Stimulated activated CD4-positive, alpha-beta T cell treated with anti-CD3 and anti-CD28 coated beads, Interleukin-1b, Interleukin-23, amount 100 ng/mL, for 4 hours (primary cell): ENCODE data around the gene IER5L.
"Not testable (repeated sequence)": the region's sequence is repeated elsewhere in the genome, so short reads cannot be mapped to it uniquely, and the experiment has no call there.

ENCODE experiments used
- DNase-seq, 2 donors: peaks; one replicate each; pipeline ENCODE4 v3.0.0-alpha.2; 2020; ENCODE audit warnings: low read depth in 2 of 2

The IER5L gene

DNA sequence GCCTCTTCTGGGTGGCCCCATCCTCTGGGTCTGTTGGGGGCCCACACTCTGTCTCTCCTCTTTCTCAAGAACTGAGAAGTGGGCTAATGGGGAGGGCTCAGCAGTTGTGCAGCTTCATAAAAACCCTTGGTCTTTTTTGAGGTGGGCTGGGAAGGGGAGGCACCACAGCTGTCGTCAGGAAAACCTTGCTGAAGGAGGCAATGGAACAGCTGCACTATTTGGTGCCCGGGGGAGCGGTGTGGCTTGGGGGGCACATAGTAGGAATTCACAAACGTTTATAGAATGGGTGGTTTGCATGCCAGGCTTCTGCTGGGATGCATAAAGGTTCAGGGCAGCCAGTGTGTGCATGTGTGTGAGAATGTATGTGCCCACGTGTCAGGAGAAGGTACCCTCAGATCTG, 3.2 kb upstream of the IER5L start:
- no peak for DNase-seq

DNA sequence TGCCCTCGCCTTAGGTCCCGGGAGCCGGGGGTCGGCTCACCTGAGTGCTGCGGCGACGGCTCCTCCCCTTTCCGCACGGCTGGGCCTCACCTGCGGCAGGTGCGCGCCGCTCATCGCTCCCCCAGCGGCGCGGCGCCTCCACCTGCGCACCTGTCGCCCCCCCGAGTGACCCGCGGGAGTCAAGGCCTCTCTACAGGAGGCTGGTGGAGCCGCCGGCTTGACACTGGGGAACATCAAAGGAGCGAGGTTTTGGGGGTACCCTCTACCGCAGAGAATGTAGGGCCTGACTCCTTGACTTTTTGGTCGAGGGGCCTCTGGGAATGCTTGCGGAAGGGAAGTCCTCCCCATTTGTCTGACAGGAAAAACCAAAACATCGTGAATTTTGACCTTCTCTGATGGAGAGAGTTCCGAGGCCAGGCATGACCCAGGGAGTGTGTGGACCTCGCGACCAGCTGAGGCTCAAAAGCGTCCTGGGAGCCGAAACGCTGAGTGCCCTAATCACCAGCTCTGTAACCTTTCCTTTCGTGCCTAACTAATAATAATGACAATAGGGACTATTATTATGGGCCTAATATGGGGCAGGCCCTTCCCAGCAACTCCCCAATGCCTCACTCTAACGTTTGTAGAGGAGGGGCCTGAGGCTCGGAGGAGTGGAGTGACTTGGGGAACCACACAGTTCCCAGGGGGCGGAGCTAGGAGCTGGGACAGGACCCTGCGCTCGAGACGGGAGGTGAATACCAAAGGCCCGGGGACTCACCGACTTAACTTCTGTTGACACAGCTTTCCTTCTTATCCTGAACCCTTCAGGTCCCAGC, 714 bp upstream of the IER5L start:
- DNase-seq, result no peak

DNA sequence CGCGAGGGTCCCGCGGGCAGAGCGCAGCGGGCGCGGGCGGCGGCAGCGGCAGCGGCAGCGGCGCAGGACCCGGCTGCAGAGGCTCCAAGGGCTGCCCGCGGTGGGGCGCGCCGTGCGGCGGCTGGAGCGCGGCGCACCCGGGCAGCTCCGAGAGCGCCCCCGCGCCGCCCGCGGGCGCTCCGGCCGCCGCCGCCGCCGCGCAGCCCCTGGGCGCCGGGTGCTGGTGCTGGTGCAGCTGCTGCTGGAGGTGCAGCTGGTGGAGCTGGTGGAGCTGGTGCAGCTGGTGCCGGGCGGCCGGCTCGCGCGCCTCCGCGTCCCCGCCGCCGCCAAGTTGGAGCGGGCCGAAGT, 644 bp downstream of the IER5L start:
- no peak for DNase-seq

DNA sequence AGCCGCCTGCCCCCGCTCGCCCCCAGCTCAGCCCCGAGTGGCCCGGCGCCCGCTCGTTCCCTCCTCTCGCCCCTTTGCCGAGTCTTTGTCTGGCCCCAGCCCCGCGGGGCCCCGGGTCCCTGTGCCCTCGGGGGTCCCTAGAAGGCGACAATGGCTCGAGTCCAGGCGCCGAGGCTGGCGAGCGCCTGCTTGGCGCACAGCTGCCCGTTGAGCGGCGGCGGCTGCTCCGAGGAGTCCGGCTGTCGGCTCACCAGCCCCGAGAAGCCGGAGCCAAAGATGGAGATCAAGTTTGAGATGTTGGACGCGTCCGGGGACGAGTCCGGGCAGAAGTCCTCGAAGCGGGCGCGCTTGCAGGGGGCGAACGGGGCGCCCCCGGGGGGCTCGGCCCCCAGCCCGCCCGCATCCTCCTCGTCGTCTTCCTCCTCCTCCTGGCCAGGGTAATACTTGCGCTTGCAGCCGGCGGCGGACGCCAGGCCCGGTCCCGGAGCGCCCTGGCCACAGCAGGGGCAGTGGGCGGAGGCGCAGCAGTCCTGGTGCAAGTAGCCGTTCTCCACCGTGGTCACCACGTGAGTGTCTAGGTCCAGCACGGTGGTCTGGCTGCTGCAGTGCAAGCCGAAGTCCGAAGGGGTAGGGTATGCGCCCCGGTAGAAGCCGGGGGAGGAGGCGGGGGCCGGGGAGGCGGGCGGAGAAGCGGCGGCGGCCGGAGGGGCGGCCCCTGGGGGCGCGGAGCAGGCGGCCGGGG, 1.2 kb downstream of the IER5L start:
- peak in 1 of 2 donors; percentile 9 for DNase-seq

DNA sequence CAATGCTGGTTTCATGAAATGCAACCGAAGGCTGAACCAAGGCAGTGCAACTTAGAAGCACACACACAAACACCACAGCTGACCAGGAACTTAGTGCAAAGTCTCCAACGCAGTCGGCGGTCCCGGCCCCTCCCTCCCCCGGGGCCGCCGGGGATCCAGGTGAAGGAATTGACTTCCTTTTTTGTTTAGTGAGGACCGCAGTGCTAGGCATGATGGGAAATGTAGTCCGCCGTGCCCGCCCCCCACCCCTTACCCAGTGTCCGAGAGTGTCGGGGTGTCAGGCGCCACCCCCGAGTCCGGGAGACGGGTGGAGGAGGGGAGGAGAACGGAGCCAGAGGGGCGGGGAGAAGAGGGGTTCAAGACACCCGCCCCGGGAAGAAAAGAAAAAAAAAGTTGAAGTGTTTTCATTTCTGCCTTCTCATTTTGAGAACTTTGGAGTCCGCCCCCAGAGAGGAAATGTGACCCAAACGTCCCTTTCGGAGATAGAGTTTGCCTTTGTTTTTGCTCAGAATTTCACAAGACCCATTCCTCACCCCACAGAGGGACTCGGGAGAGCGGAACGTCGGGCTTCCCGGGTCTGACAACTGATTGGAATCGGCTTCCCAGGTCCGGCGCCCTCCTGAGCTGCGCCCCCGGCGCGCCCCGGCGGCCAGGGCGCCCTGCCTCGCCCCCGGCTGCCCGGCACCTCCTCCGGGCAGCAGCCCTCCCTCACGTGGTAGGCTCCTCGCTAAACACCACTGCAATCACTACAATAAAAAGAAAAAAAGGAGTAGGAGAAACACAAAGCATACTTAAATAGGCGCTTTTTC, 2.0 kb downstream of the IER5L start:
- DNase-seq, result peak in 1 of 2 donors; percentile 29

DNA sequence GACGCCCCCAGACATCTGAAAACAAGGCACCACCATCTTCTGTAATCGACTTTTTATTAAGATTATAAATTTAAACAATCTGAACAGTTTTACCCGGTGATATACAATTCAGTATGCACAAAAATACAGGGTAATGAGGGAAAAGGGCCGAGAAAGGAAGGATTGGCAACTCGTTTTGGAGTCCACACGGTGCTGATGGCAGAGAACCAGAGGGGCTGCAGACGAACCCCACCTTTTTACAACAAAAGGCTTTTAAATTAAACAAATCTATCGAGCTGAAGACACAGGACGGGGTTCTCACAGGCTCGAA, 2.6 kb downstream of the IER5L start:
- no peak for DNase-seq

DNA sequence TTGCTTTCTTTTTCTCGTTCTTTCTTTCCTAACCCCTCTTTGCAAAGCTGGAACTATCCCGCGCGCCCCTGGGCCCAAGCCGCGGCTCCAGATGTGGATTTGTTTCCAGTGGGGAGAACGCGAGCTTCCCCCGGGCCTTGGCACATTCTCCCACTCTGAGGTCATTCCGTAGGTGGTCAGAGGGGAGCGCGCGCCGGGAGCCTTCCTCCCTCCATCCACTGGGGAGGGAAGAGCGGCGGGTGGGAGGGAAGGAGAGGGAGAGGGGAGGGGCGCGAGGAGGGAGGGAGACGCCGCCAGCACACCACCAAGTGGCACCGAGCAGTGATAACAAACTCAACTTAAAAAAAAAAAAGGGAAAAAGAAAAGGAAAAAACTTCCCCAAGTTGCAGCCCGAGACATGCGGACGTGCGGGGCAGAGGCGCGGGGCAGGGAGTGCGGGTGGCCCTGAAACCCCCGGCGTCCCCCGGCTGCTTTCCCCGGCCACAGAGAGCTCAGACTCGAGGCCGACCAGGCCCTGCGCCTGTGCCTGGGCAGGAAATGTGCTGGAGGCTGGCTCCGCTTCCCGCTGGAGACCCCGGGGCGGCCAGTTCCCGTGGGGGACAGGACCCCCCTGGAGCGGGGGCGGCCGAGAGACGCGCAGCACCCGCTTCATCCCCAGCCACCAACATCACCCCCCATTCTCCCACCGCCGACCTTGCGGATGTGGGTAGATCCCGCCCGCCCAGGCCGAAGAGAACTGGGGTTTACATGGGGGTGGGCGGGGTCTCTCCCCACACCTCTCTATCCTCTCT, 3.1 kb downstream of the IER5L start:
- DNase-seq, result peak in 1 of 2 donors; percentile 11

DNA sequence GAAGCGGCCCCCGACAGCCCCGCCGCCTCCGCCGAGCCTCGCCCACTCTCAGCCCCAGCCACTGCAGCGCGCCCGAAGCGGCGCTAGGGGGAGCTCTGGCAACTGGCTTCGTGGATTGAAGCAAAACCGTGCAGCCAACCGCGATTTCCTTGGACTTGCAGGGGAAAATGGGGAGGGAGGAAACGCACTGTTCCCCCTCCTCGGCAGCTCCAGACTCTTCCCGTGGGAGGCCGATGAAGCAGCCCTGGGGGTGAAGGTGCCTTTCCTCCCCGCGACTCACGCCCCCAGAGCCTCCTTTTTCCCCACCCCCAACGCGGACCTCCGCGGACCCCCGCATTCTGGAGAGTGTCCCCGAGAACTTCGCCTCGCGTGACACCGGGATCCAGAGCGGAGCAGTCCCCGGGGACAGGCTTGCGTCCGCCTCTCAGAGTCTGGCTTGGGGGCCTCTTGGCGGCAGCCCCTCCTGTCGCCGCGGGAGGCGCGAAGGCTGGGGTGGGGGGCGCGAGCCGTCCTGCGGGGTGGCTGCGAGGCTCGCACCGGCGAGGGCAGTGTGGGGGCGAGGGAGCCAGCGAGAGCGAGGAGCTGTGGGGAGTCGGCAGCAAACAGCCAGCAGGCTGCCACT, 3.8 kb downstream of the IER5L start:
- DNase-seq, result peak; percentile 73 to 78

DNA sequence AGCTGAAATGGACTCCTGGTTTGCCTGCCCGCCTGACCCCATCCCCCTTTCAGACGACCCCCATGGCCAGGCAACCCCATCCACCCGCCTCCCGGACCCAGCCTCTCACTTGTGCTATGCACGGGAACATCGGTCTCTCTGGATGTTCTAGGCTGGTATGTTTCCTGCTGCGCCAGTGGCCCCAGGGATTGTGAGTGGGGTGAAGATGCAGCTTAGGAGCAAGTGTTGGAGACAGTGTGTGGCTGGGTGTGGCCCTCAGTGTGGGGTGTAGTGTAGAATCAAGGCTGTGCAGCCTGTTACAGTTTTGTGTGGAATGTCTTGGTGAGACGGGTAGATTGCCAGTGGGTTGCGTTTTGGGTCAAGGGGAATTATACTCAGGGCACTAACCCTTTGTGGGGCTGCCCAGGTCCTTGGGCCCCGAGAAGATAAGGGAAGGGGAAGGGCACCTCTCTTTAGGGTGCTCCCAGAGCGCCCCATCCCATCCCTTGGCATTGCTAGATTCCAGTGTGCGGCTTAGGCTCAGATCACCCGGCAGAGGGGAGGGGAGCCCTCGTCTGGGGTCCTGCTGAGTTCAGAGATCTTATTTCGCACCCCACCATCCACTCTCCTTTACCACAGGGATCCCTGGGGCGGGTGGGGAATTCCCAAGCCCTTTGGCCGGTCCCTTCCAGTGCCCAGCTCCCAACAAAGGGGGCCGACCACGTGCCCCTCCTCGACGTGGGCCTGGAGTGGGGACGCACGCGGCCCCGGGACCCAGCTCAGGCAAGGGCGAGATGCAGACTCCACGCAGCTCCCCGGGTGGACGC, 4.6 kb downstream of the IER5L start:
- DNase-seq, result no peak

DNA sequence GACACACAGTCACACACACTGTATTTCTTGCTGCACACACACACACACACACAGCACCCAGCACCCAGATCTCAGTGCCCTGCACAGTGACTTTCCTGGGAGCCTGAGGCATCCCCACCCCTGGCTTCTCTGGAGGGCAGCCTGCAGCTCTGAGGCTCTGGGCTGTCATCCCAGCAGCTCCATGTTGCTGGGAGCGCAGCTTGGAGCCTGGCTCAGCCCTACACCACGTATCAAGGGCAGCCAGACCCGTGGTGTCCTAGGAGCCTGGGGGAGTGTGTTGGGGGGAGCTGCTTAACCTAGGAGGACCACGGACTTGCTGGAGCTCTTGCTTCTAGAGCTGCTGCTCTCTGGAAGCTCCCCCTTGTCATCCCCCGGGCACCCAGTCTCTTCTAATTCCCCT, 5.2 kb downstream of the IER5L start:
- DNase-seq, result no peak

DNA sequence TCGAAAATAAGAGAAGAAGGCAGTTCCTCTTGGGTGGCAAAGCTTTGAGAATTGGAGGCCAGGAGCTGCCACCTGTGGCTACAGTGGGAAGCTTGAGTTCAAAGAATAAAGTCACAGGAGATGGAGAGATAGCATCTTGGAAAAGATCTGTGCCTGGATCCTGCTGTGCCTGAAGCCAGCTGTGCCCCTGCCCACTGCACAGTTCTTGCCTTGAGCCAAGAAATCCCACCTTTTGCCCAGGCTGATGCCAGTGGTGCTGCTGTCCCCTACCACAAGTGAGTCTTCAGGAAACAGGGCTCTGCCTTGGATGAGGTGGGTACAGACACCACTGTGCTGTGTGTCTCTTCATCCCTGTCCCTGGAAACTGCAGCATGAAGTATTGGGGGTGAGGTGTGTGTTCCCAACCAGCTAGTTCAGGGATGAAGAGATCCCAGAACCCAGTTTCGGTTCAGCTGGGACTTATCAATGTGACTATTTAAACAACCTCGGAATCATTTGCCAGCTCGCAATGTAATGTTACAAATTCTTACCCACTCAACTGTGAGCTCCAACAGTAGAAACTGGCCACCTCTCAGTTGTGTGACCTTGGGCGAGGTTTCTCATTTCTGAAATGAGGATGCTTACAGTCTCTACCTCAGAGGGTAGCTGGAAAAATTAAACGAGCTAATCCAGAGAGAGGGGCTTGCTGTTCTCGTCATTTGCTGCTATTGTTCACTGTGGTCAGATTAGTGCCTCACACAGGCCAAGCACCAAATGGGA, 5.9 kb downstream of the IER5L start:
- no peak for DNase-seq

DNA sequence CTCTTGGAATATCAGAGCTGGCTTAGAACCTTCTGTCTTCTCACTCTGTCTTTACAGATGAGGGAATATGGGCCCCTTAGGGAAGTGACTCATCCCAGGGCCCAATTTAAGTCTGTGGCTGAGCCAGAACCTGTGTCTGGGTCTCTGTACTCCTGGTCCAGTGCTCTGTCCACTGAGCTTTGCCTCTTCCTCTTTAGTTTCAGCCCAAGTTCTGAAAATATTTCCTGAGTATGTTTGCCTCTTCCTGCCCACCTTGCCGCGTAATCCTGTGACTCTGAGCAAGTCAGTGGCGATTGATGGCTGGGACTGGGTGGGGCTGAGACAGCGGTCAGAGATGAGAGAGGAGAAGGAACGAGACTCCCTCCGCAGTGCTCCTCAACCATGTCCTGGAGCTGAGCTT, 7.8 kb downstream of the IER5L start:
- DNase-seq, result no peak

DNA sequence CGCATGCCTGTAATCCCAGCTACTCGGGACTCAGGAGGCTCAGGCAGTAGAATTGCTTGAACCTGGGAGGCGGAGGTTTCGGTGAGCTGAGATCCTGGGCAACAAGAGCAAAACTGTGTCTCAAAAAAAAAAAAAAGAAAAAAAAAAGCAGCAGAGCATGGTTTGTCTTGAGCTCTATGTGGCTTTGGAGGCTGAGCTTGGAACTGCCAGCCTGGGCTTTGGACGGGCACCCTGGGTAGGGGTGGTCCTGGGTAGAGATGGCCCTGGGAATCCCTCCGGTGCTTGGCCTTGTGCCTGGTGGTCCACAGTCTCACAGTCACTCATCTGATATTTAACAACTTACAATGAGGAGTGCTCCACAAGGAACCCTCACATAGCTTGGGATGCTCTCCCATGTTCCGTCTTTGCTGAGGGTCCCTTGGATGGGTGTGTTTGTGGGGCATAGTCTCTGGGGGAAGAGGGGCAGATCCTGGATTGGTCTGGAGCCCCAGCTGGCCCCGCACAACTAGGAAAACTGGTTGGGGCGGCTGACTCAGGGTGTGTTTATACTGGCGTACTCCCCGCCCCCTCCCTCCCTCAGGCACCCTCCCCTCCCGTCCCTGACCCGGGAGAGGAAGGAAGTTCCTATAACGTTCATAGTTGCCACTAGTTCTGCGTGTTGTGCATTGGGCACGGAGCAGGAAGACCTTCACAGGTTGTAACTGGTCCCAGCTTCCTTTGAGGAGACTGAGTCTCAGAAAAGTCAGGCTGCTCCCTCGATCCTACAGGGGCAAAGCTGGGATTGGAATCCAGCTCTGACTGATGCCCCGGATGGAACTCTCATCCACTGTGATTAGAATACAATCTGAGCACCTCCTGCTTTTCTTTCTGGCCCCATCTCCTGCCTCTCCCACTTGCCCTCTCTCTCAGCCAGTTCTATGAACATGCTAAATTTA, 11.2 kb downstream of the IER5L start:
- peak in 1 of 2 donors; percentile 13 for DNase-seq

DNA sequence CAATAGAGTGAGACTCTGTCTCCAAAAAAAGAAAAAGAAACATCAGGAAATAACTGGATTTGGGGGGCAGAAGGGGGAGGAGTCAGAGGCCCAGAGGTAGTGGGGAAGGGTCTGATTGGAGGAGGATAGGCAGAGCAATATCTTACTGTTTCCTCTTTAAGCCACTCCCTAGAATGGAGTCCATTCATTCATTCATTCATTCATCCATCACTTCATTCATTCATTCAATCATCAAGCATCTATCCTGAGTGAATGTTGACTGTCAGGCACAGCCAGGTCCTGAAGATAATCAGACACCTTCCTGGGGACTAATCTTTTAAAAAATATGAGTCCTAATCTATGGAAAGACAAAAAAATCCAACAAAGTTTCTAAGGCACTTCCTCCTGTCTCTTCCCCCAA, 12.9 kb downstream of the IER5L start:
- DNase-seq, result no peak

DNA sequence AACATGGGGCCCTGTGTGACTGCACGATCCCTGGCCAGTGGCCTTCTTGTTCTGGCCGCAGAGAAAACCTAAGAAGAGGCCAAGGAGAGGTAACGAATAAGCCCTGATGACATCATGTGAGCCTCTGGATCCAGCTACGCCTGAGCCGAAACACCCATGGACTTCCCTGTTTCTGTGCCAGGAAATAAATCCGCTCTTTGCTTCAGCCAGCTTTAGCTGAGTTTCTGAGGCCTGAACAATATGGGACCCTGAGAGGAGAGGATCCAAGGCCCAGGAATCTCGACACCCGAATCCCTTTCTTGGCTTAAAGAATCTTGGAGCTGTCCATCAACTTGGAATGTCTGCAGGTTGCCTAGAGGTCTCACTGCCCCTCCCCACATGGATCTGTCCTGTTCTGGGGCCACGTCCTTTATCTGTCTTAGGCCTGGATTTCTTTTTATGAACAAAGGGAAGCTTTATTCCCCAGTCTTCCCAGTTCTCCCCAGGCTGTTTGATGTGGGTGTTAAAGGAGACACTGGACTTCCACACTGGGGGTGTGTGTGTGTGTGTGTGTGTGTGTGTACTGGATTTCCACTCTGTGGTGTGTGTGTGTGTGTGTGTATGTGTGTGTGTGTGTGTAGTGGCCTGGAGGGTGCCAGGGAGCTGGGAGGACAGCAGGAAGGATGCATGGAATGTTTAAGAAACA, 13.7 kb downstream of the IER5L start:
- DNase-seq, result no peak

DNA sequence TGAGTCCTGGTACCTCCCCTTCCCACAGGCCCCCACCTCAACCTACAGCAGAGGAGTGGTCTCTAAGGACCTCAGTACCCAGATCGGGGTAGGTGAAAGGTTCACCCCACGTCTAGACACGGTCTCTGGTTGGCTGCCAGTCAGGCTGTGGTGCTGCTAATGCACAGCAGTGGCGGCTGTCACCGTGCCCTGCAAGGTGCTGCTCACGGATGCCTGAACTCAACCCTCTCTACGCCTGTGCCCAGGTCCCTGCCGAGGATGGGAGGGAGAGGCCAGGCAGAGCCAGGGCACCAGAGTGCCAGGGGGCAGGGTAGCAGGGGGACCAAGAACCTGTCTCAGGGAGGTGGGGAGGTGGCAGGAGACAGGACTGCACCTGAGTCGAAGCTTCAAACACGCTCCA, 14.3 kb downstream of the IER5L start:
- no peak for DNase-seq

DNA sequence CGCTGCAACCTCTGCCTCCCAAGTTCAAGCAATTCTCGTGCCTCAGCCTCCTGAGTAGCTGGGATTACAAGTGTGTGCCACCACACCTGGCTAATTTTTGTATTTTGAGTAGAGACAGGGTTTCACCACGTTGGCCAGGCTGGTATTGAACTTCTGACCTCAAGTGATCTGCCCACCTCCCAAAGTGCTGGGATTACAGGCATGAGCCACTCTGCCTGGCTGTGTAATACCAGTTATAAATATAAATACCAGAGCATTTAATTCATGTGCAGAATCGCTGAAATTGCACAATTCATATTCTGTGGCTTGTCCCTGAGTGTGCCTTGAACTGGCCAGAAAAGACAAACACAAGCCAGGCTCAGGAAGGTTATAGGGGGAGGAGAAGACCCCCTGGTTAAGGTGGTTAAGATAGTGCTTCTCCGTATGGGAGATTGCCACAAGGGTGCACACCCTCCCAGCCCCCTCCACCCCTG, 14.8 kb downstream of the IER5L start:
- not testable (repeated sequence) for DNase-seq
